ENCODE measurements around the gene ITM2B.
"Not testable (repeated sequence)": the region's sequence is repeated elsewhere in the genome, so short reads cannot be mapped to it uniquely, and the experiment has no call there.

The ITM2B gene

DNA sequence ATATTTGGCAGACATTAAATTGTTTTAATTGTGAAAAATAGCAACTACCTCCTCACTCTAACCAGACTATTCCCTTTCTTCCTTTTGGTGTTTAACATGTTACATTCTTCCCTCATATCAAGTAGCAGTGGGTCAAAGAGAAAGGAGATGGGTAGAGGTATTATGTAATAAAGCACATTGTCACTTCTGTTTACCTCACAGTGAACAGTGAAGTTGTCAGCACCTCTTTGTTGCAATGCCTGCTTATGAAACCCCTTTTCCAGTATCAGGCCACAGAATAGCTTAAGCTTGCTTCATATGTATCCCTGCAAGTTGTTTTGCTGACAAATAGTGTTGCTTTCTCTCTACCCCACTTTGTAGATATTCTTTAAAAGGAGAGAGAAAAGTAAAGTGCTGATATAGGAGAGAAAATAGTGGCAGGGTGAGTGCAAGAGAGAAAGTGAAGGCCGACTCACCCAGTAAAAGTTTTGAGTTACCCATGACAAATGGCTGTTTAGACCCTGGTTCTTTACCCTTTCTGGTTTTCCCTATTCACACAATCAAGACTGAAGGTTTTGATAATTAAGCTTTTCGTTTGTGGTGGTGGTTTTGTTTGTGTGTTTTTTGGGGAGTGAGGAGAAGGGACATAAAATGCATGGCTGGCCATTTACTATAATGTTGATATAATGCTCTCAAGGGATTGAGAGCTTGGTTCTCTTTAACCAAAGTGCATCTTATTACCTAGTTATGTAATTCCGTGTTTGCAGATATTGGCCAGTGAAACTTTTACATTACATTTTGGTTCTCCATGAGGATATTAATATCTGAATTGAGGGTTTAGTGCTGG lies 3.7 kb downstream of the ITM2B start:
- peaks cover 20% of the 10 kb centered on the region for H3K36me3 ChIP-seq (ENCODE audit: low read depth)
- no peaks in the 10 kb centered on the region for H3K27me3 ChIP-seq (ENCODE audit: insufficient read depth, poor library complexity, severe bottlenecking)
- TF ChIP-seq, protein P1, sequence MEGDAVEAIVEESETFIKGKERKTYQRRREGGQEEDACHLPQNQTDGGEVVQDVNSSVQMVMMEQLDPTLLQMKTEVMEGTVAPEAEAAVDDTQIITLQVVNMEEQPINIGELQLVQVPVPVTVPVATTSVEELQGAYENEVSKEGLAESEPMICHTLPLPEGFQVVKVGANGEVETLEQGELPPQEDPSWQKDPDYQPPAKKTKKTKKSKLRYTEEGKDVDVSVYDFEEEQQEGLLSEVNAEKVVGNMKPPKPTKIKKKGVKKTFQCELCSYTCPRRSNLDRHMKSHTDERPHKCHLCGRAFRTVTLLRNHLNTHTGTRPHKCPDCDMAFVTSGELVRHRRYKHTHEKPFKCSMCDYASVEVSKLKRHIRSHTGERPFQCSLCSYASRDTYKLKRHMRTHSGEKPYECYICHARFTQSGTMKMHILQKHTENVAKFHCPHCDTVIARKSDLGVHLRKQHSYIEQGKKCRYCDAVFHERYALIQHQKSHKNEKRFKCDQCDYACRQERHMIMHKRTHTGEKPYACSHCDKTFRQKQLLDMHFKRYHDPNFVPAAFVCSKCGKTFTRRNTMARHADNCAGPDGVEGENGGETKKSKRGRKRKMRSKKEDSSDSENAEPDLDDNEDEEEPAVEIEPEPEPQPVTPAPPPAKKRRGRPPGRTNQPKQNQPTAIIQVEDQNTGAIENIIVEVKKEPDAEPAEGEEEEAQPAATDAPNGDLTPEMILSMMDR (IDR thresholded peaks at IDR 0.05; ENCODE audit: poor library complexity, severe bottlenecking) = no peak
- no peaks in the 10 kb centered on the region for H3K9me3 ChIP-seq (ENCODE audit: severe bottlenecking)
- H3K27ac ChIP-seq (ENCODE audit: poor library complexity, severe bottlenecking) = peak overlapping the region; percentile 53
- no peak for DNase-seq (ENCODE audit: low spot score)
- H3K4me1 ChIP-seq (ENCODE audit: insufficient read depth, poor library complexity, severe bottlenecking) = peaks cover 35% of the 10 kb centered on the region
- no peak overlapping the region for H3K4me3 ChIP-seq (ENCODE audit: severe bottlenecking)
- ATAC-seq (ENCODE audit: low read depth) = no peak

DNA sequence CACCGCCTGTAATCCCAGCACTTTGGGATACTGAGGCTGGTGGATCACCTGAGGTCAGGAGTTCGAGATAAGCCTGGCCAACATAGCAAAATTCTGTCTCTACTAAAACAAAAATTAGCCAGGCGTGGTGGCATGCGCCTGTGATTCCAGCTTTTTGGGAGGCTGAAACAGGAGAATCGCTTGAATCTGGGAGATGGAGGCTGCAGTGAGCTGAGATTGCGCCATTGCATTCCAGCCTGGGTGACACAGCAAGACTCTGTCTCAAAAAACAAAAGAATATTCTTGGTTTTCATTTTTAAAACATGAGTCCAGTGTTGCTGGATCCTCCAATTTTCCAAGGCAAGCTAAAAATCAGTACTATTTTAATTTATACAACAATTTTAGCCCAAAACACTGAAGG lies 6.4 kb downstream of the ITM2B start:
- not testable (repeated sequence) for H3K4me3 ChIP-seq (ENCODE audit: severe bottlenecking); DNase-seq (ENCODE audit: low spot score); H3K27me3 ChIP-seq (ENCODE audit: insufficient read depth, poor library complexity, severe bottlenecking); H3K9me3 ChIP-seq (ENCODE audit: severe bottlenecking); ATAC-seq (ENCODE audit: low read depth); H3K27ac ChIP-seq (ENCODE audit: poor library complexity, severe bottlenecking)
- peaks cover 31% of the 10 kb centered on the region for H3K36me3 ChIP-seq (ENCODE audit: low read depth)
- H3K4me1 ChIP-seq (ENCODE audit: insufficient read depth, poor library complexity, severe bottlenecking) = peaks cover 33% of the 10 kb centered on the region

DNA sequence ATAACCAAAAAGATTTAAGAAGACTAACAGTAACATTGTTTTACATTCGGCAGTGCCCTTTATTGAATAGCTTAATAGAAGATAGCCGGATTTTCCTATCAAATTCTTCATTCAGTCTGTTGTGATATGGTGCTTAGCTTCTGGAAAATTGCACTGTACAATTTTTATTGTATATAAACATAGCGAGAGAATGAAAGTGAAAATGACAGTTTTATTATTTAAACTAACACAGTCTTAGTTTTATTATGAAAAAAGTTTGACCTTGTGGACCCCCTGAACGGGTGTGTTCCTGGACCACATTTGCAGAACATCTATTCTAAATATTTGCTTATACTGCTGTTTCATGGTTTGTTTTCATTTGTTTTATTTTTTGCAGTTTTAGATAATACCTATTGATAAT lies 8.6 kb downstream of the ITM2B start:
- Histone ChIP-seq H3K36me3 (ENCODE audit: low read depth) (peaks cover 31% of the 10 kb centered on the region), H3K9me3 (ENCODE audit: severe bottlenecking) (no peaks in the 10 kb centered on the region), H3K27me3 (ENCODE audit: insufficient read depth, poor library complexity, severe bottlenecking) (no peaks in the 10 kb centered on the region), H3K4me1 (ENCODE audit: insufficient read depth, poor library complexity, severe bottlenecking) (peaks cover 14% of the 10 kb centered on the region), H3K27ac (ENCODE audit: poor library complexity, severe bottlenecking) (no peak overlapping the region), H3K4me3 (ENCODE audit: severe bottlenecking) (no peak overlapping the region)
- TF ChIP-seq, protein P1 (IDR thresholded peaks at IDR 0.05; ENCODE audit: poor library complexity, severe bottlenecking) = no peak
- ATAC-seq (ENCODE audit: low read depth) (no peak), DNase-seq (ENCODE audit: low spot score) (no peak)

DNA sequence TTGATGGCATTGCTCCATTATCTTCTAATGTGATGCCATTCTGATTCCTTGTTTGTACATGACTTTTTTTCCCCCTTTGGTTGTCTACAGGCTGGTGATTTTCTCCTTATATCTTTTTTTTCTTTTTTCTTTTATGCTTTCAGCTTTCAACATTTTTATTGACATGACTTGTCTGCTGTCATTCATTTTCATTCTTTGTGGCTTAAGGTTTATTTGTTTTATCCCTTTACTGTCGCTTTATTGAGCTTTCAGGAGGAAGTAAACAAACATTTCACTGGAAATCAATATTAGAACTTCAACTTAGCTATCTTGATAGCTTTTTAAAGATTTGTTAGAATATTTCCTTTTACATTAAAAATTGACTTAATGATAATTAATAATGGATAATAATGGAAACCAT lies 9.7 kb downstream of the ITM2B start:
- Histone ChIP-seq H3K36me3 (ENCODE audit: low read depth) (peaks cover 31% of the 10 kb centered on the region), H3K9me3 (ENCODE audit: severe bottlenecking) (no peaks in the 10 kb centered on the region), H3K4me3 (ENCODE audit: severe bottlenecking) (no peak overlapping the region), H3K27ac (ENCODE audit: poor library complexity, severe bottlenecking) (no peak overlapping the region), H3K4me1 (ENCODE audit: insufficient read depth, poor library complexity, severe bottlenecking) (peaks cover 5% of the 10 kb centered on the region), H3K27me3 (ENCODE audit: insufficient read depth, poor library complexity, severe bottlenecking) (no peaks in the 10 kb centered on the region)
- no peak for DNase-seq (ENCODE audit: low spot score)
- no peak for ATAC-seq (ENCODE audit: low read depth)
- TF ChIP-seq, protein P1 (IDR thresholded peaks at IDR 0.05; ENCODE audit: poor library complexity, severe bottlenecking) = no peak

DNA sequence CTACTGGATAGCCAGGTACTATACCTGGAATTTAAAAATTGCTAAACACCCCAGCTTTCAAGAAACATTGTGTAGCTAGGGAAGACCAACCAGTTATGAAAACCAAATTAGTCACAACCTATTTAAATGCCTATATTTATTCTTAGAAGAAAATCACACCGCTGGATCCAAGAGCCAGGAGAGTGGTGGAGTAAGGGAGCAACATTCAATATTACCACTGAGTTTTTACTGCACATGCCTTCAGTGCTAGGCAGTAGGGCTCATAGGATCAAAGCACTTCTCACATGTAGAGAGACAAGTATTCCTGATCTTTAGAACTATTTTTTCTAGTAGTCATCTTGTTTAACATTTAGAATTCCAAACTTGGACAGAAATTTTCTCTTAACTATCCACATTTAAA lies 11.2 kb downstream of the ITM2B start:
- no peak for DNase-seq (ENCODE audit: low spot score)
- TF ChIP-seq, protein P1 (IDR thresholded peaks at IDR 0.05; ENCODE audit: poor library complexity, severe bottlenecking) = no peak
- Histone ChIP-seq H3K9me3 (ENCODE audit: severe bottlenecking) (no peaks in the 10 kb centered on the region), H3K36me3 (ENCODE audit: low read depth) (peaks cover 25% of the 10 kb centered on the region), H3K4me1 (ENCODE audit: insufficient read depth, poor library complexity, severe bottlenecking) (no peaks in the 10 kb centered on the region), H3K27ac (ENCODE audit: poor library complexity, severe bottlenecking) (no peak overlapping the region), H3K4me3 (ENCODE audit: severe bottlenecking) (no peak overlapping the region), H3K27me3 (ENCODE audit: insufficient read depth, poor library complexity, severe bottlenecking) (no peaks in the 10 kb centered on the region)
- ATAC-seq (ENCODE audit: low read depth) = no peak
